ENCODE measurements around the gene EIF2AK3.
"Not testable (repeated sequence)": the region's sequence is repeated elsewhere in the genome, so short reads cannot be mapped to it uniquely, and the experiment has no call there.

Gene EIF2AK3

GRCh38 chr2:88557290-88557689, 70.0 kb downstream of the EIF2AK3 start:
- DNase-seq (ENCODE audit: low read depth), result no peak
- no peak for TF ChIP-seq CTCF (conservative IDR thresholded peaks at IDR 0.05; ENCODE audit: control insufficient read depth, insufficient read depth, low read depth, low read length)
- no peak overlapping the region for H3K4me3 ChIP-seq (ENCODE audit: control insufficient read depth, low read depth, low read length)

- no peak overlapping the region for H3K4me3 ChIP-seq (ENCODE audit: control insufficient read depth, low read depth, low read length)
- no peak for DNase-seq (ENCODE audit: low read depth)
- no peak for TF ChIP-seq CTCF (conservative IDR thresholded peaks at IDR 0.05; ENCODE audit: control insufficient read depth, insufficient read depth, low read depth, low read length)
Observed at GRCh38 chr2:88556026-88556425, 71.2 kb downstream of the EIF2AK3 start.

- H3K4me3 ChIP-seq (ENCODE audit: control insufficient read depth, low read depth, low read length), result no peak overlapping the region
- no peak for DNase-seq (ENCODE audit: low read depth)
- no peak for TF ChIP-seq CTCF (conservative IDR thresholded peaks at IDR 0.05; ENCODE audit: control insufficient read depth, insufficient read depth, low read depth, low read length)
Observed at GRCh38 chr2:88554189-88554588, 73.1 kb downstream of the EIF2AK3 start.

- DNase-seq (ENCODE audit: low read depth), result no peak
- TF ChIP-seq CTCF (conservative IDR thresholded peaks at IDR 0.05; ENCODE audit: control insufficient read depth, insufficient read depth, low read depth, low read length), result no peak
- H3K4me3 ChIP-seq (ENCODE audit: control insufficient read depth, low read depth, low read length), result no peak overlapping the region
Observed at GRCh38 chr2:88549616-88550292, 77.5 kb downstream of the EIF2AK3 start.

- DNase-seq (ENCODE audit: low read depth); H3K4me3 ChIP-seq (ENCODE audit: control insufficient read depth, low read depth, low read length): not testable (repeated sequence)
Observed at GRCh38 chr2:88546291-88546690, 81.0 kb downstream of the EIF2AK3 start.

GRCh38 chr2:88545118-88545517, 82.1 kb downstream of the EIF2AK3 start:
- no peak for TF ChIP-seq CTCF (conservative IDR thresholded peaks at IDR 0.05; ENCODE audit: control insufficient read depth, insufficient read depth, low read depth, low read length)
- H3K4me3 ChIP-seq (ENCODE audit: control insufficient read depth, low read depth, low read length), result no peak overlapping the region
- DNase-seq (ENCODE audit: low read depth), result peak; percentile 48

- no peak overlapping the region for H3K4me3 ChIP-seq (ENCODE audit: control insufficient read depth, low read depth, low read length)
- no peak for TF ChIP-seq CTCF (conservative IDR thresholded peaks at IDR 0.05; ENCODE audit: control insufficient read depth, insufficient read depth, low read depth, low read length)
- DNase-seq (ENCODE audit: low read depth), result no peak
Observed at GRCh38 chr2:88543541-88544057, 83.7 kb downstream of the EIF2AK3 start.
